Measurements from ENCODE around the gene MRM2.

The MRM2 gene

GRCh38 chr7:2212906-2213305 lies 29.1 kb downstream of the MRM2 start:
- Mint-ChIP-seq H3K4me3 (no peak overlapping the region), H3K27me3 (no peaks in the 10 kb centered on the region), H3K9me3 (ENCODE audit: low read depth) (no peaks in the 10 kb centered on the region), H3K27ac (no peak overlapping the region), H3K4me1 (ENCODE audit: low read depth) (peaks cover 2% of the 10 kb centered on the region), H3K36me3 (peaks cover 14% of the 10 kb centered on the region)

GRCh38 chr7:2211926-2212325 lies 30.1 kb downstream of the MRM2 start:
- Mint-ChIP-seq H3K27me3 (no peaks in the 10 kb centered on the region), H3K4me1 (ENCODE audit: low read depth) (peaks cover 2% of the 10 kb centered on the region), H3K36me3 (peaks cover 16% of the 10 kb centered on the region), H3K4me3 (no peak overlapping the region), H3K9me3 (ENCODE audit: low read depth) (no peaks in the 10 kb centered on the region), H3K27ac (no peak overlapping the region)

- Mint-ChIP-seq H3K4me1 (ENCODE audit: low read depth) (peaks cover 2% of the 10 kb centered on the region), H3K4me3 (no peak overlapping the region), H3K36me3 (peaks cover 16% of the 10 kb centered on the region), H3K27me3 (no peaks in the 10 kb centered on the region), H3K27ac (no peak overlapping the region), H3K9me3 (ENCODE audit: low read depth) (no peaks in the 10 kb centered on the region)
Measured at GRCh38 chr7:2211259-2211880, 30.6 kb downstream of the MRM2 start.

- peaks cover 2% of the 10 kb centered on the region for H3K4me1 Mint-ChIP-seq (ENCODE audit: low read depth)
- H3K9me3 Mint-ChIP-seq (ENCODE audit: low read depth) = no peaks in the 10 kb centered on the region
- H3K36me3 Mint-ChIP-seq = peaks cover 13% of the 10 kb centered on the region
- no peaks in the 10 kb centered on the region for H3K27me3 Mint-ChIP-seq
- H3K4me3 Mint-ChIP-seq = no peak overlapping the region
- no peak overlapping the region for H3K27ac Mint-ChIP-seq
Measured at GRCh38 chr7:2210551-2211258, 31.3 kb downstream of the MRM2 start.

- Mint-ChIP-seq H3K36me3 (peaks cover 13% of the 10 kb centered on the region), H3K4me1 (ENCODE audit: low read depth) (peaks cover 2% of the 10 kb centered on the region), H3K27me3 (no peaks in the 10 kb centered on the region), H3K4me3 (no peak overlapping the region), H3K9me3 (ENCODE audit: low read depth) (no peaks in the 10 kb centered on the region), H3K27ac (no peak overlapping the region)
Measured at GRCh38 chr7:2209961-2210323, 32.1 kb downstream of the MRM2 start.

GRCh38 chr7:2209146-2209960 lies 32.7 kb downstream of the MRM2 start:
- Mint-ChIP-seq H3K9me3 (ENCODE audit: low read depth) (no peaks in the 10 kb centered on the region), H3K36me3 (peaks cover 13% of the 10 kb centered on the region), H3K4me1 (ENCODE audit: low read depth) (peaks cover 2% of the 10 kb centered on the region), H3K27me3 (no peaks in the 10 kb centered on the region), H3K4me3 (no peak overlapping the region), H3K27ac (no peak overlapping the region)

GRCh38 chr7:2208712-2209111 lies 33.3 kb downstream of the MRM2 start:
- no peak overlapping the region for H3K27ac Mint-ChIP-seq

GRCh38 chr7:2205036-2205780 lies 36.8 kb downstream of the MRM2 start:
- H3K4me1 Mint-ChIP-seq (ENCODE audit: low read depth) = no peaks in the 10 kb centered on the region
- H3K9me3 Mint-ChIP-seq (ENCODE audit: low read depth) = no peaks in the 10 kb centered on the region
- H3K27ac Mint-ChIP-seq = no peak overlapping the region
- peaks cover 5% of the 10 kb centered on the region for H3K36me3 Mint-ChIP-seq
- H3K4me3 Mint-ChIP-seq = no peak overlapping the region
- no peaks in the 10 kb centered on the region for H3K27me3 Mint-ChIP-seq

More at GRCh38 chr7:2208712-2209111, 33.3 kb downstream of the MRM2 start:
- Mint-ChIP-seq H3K36me3 (peaks cover 10% of the 10 kb centered on the region), H3K4me1 (ENCODE audit: low read depth) (no peaks in the 10 kb centered on the region), H3K4me3 (no peak overlapping the region), H3K27me3 (no peaks in the 10 kb centered on the region), H3K9me3 (ENCODE audit: low read depth) (no peaks in the 10 kb centered on the region)

- H3K27me3 Mint-ChIP-seq = no peaks in the 10 kb centered on the region
- H3K4me1 Mint-ChIP-seq (ENCODE audit: low read depth) = no peaks in the 10 kb centered on the region
- H3K36me3 Mint-ChIP-seq = peaks cover 7% of the 10 kb centered on the region
- H3K4me3 Mint-ChIP-seq = no peak overlapping the region
- no peak overlapping the region for H3K27ac Mint-ChIP-seq
- H3K9me3 Mint-ChIP-seq (ENCODE audit: low read depth) = no peaks in the 10 kb centered on the region
Measured at GRCh38 chr7:2204446-2204845, 37.6 kb downstream of the MRM2 start.

- no peaks in the 10 kb centered on the region for H3K27me3 Mint-ChIP-seq
- no peak overlapping the region for H3K27ac Mint-ChIP-seq
- no peaks in the 10 kb centered on the region for H3K4me1 Mint-ChIP-seq (ENCODE audit: low read depth)
- no peak overlapping the region for H3K4me3 Mint-ChIP-seq
- no peaks in the 10 kb centered on the region for H3K9me3 Mint-ChIP-seq (ENCODE audit: low read depth)
- peaks cover 5% of the 10 kb centered on the region for H3K36me3 Mint-ChIP-seq
Measured at GRCh38 chr7:2203766-2204300, 38.2 kb downstream of the MRM2 start.

GRCh38 chr7:2202901-2203765 lies 38.9 kb downstream of the MRM2 start:
- Mint-ChIP-seq H3K27ac (no peak overlapping the region), H3K9me3 (ENCODE audit: low read depth) (no peaks in the 10 kb centered on the region), H3K27me3 (no peaks in the 10 kb centered on the region), H3K36me3 (peaks cover 4% of the 10 kb centered on the region), H3K4me3 (no peak overlapping the region), H3K4me1 (ENCODE audit: low read depth) (no peaks in the 10 kb centered on the region)

- no peak overlapping the region for H3K4me3 Mint-ChIP-seq
- H3K36me3 Mint-ChIP-seq = peaks cover 5% of the 10 kb centered on the region
- H3K27me3 Mint-ChIP-seq = no peaks in the 10 kb centered on the region
- peaks cover 1% of the 10 kb centered on the region for H3K4me1 Mint-ChIP-seq (ENCODE audit: low read depth)
- H3K27ac Mint-ChIP-seq = no peak overlapping the region
- H3K9me3 Mint-ChIP-seq (ENCODE audit: low read depth) = no peaks in the 10 kb centered on the region
Measured at GRCh38 chr7:2202361-2202761, 39.6 kb downstream of the MRM2 start.

GRCh38 chr7:2201686-2202360 lies 40.2 kb downstream of the MRM2 start:
- Mint-ChIP-seq H3K36me3 (peaks cover 7% of the 10 kb centered on the region), H3K4me1 (ENCODE audit: low read depth) (peaks cover 6% of the 10 kb centered on the region), H3K4me3 (no peak overlapping the region), H3K27ac (no peak overlapping the region), H3K27me3 (no peaks in the 10 kb centered on the region), H3K9me3 (ENCODE audit: low read depth) (no peaks in the 10 kb centered on the region)
